H1 (cell line): ENCODE results near the gene SPTBN5. TPM values are rescaled to one million over a fixed set of nuclear protein-coding genes. Genes with fewer than 3 reads are reported as not detected.

Experiments used
- CTCF ChIA-PET: fragments of 300-600 bp; sonication (Branson Sonifier 250); formaldehyde crosslinking; loops from one replicate; lab custom pipeline; 2021; ENCODE audit not compliant: partially characterized antibody; lab: Charles Lee
- POLR2A ChIA-PET: fragments of 300-600 bp; sonication (Branson Sonifier 250); formaldehyde crosslinking; loops from one replicate; lab custom pipeline; 2021; ENCODE audit warnings: inconsistent platforms; ENCODE audit not compliant: partially characterized antibody; lab: Charles Lee
- DNase-seq, 2 experiments: peaks; one replicate each; pipeline versions ENCODE4 v3.0.0 to v3.0.0-alpha.2; 2010 to 2022; ENCODE audit warnings: low spot score in 2 of 2, low read depth in 1 of 2, mixed read lengths in 1 of 2
- FAIRE-seq: peaks from 2 replicates; lab custom pipeline; 2011; peaks lifted over from hg19 to GRCh38; lab: Jason Lieb, UNC
- H2AFZ ChIP-seq: 2 replicates; pipeline ENCODE4 v1.8.1; 2012; ENCODE audit warnings: low read length, inconsistent platforms
- H2AK5ac ChIP-seq: 2 replicates; pipeline ENCODE4 v1.6.1; 2013; ENCODE audit warnings: low read depth, low read length
- H2BK120ac ChIP-seq: replicated peaks from 2 replicates; pipeline ENCODE3; 2013; ENCODE audit warnings: low read depth, low read length, inconsistent platforms
- H2BK12ac ChIP-seq: 2 replicates; pipeline ENCODE4 v1.6.1; 2013; ENCODE audit warnings: low read depth, low read length
- H2BK15ac ChIP-seq: 2 replicates; pipeline ENCODE4 v1.6.1; 2013; ENCODE audit warnings: low read length
- H2BK20ac ChIP-seq: 2 replicates; pipeline ENCODE4 v1.6.1; 2013; ENCODE audit warnings: low read length
- H2BK5ac ChIP-seq: 2 replicates; pipeline ENCODE4 v1.6.1; 2013; ENCODE audit warnings: low read depth, low read length
- H3K14ac ChIP-seq: 2 replicates; pipeline ENCODE4 v1.6.1; 2013; ENCODE audit warnings: inconsistent platforms; ENCODE audit not compliant: insufficient read length
- H3K18ac ChIP-seq: 2 replicates; pipeline ENCODE4 v1.6.1; 2013; ENCODE audit warnings: low read length; ENCODE audit errors: extremely low read depth
- H3K23ac ChIP-seq: 2 replicates; pipeline ENCODE4 v1.6.1; 2013; ENCODE audit warnings: inconsistent platforms; ENCODE audit not compliant: insufficient read length
- H3K23me2 ChIP-seq: 2 replicates; pipeline ENCODE4 v1.6.1; 2013; ENCODE audit warnings: low read depth, low read length
- H3K27ac ChIP-seq: 2 replicates; pipeline ENCODE4 v1.6.1; 2011; ENCODE audit warnings: low read depth, low read length, inconsistent platforms
- H3K27me3 ChIP-seq, 4 experiments: replicated peaks in 1 of 4; 1 replicate in 1 of 4; 2 replicates in 3 of 4; pipeline versions ENCODE4 v1.6.1 to v1.8.1; 2011 to 2013; ENCODE audit warnings: low read length in 3 of 4, mild to moderate bottlenecking in 3 of 4, inconsistent platforms in 2 of 4, mixed read lengths in 2 of 4, moderate library complexity in 1 of 4; ENCODE audit not compliant: control insufficient read depth in 3 of 4, insufficient read depth in 3 of 4; ENCODE audit errors: extremely low read depth in 1 of 4
- H3K36me3 ChIP-seq, 4 experiments: 2 replicates each; pipeline versions ENCODE4 v1.6.1 to v1.8.1; 2011 to 2013; ENCODE audit warnings: mild to moderate bottlenecking in 4 of 4, low read length in 3 of 4, moderate library complexity in 2 of 4, control low read depth in 1 of 4, inconsistent platforms in 1 of 4; ENCODE audit not compliant: insufficient read depth in 4 of 4, control insufficient read depth in 2 of 4
- H3K4ac ChIP-seq: replicated peaks from 2 replicates; pipeline ENCODE3; 2013; ENCODE audit warnings: low read length, low read depth, mixed read lengths, inconsistent platforms; ENCODE audit not compliant: insufficient read length
- H3K4me1 ChIP-seq, 4 experiments: replicated peaks in 1 of 4; 1 replicate in 1 of 4; 2 replicates in 3 of 4; pipeline versions ENCODE4 v1.6.1 to v1.8.1; 2011 to 2013; ENCODE audit warnings: low read length in 3 of 4, inconsistent platforms in 2 of 4, mixed read lengths in 1 of 4; ENCODE audit not compliant: insufficient read depth in 4 of 4, control insufficient read depth in 3 of 4
- H3K4me2 ChIP-seq, 2 experiments: 2 replicates each; pipeline versions ENCODE4 v1.6.1 to v1.8.1; 2011 to 2013; ENCODE audit warnings: low read depth in 2 of 2, low read length in 2 of 2, control low read depth in 1 of 2, inconsistent platforms in 1 of 2, mild to moderate bottlenecking in 1 of 2; ENCODE audit not compliant: insufficient read depth in 1 of 2
- H3K4me3 ChIP-seq, 4 experiments: fragments of 200-600, 300-600 bp in 1 of 4; sonication (generic), shearing (Covaris generic), sonication (Bioruptor Twin) in 1 of 4; 2 replicates each; pipeline versions ENCODE4 v1.5.1 to v1.8.1; 2011 to 2016; ENCODE audit warnings: low read length in 4 of 4, low read depth in 3 of 4, control low read depth in 2 of 4, inconsistent platforms in 2 of 4, mild to moderate bottlenecking in 2 of 4, mixed read lengths in 1 of 4, moderate library complexity in 1 of 4; ENCODE audit not compliant: insufficient read depth in 2 of 4; ENCODE audit errors: extremely low read depth in 1 of 4
- H3K56ac ChIP-seq: replicated peaks from 2 replicates; pipeline ENCODE3; 2013; ENCODE audit warnings: low read depth, mild to moderate bottlenecking, mixed read lengths, low read length, inconsistent platforms; ENCODE audit not compliant: insufficient read length
- H3K79me1 ChIP-seq: 2 replicates; pipeline ENCODE4 v1.6.1; 2013; ENCODE audit warnings: low read depth, low read length, control low read depth
- H3K79me2 ChIP-seq, 2 experiments: 2 replicates each; pipeline versions ENCODE4 v1.6.1 to v1.8.1; 2012 to 2013; ENCODE audit warnings: low read length in 2 of 2, mild to moderate bottlenecking in 2 of 2, inconsistent platforms in 1 of 2; ENCODE audit not compliant: insufficient read depth in 2 of 2, control insufficient read depth in 1 of 2
- H3K9ac ChIP-seq, 4 experiments: replicated peaks in 1 of 4; 1 replicate in 1 of 4; 2 replicates in 3 of 4; pipeline versions ENCODE4 v1.6.1 to v1.8.1; 2011 to 2013; ENCODE audit warnings: low read depth in 3 of 4, low read length in 3 of 4, control low read depth in 2 of 4, mild to moderate bottlenecking in 2 of 4, moderate library complexity in 2 of 4, inconsistent platforms in 1 of 4; ENCODE audit errors: extremely low read depth in 1 of 4
- H3K9me3 ChIP-seq, 2 experiments: 2 replicates each; pipeline versions ENCODE4 v1.6.1 to v1.8.1; 2012 to 2013; ENCODE audit warnings: mild to moderate bottlenecking in 2 of 2, moderate library complexity in 2 of 2, control low read depth in 1 of 2, inconsistent platforms in 1 of 2, low read depth in 1 of 2, low read length in 1 of 2, mixed read lengths in 1 of 2; ENCODE audit not compliant: insufficient read depth in 2 of 2
- H4K20me1 ChIP-seq, 2 experiments: replicated peaks in 1 of 2; 2 replicates each; pipeline versions ENCODE3 to v1.8.1; 2011 to 2013; ENCODE audit warnings: inconsistent platforms in 2 of 2, low read length in 2 of 2, mild to moderate bottlenecking in 1 of 2; ENCODE audit not compliant: insufficient read depth in 2 of 2, control insufficient read depth in 1 of 2
- H4K5ac ChIP-seq: 2 replicates; pipeline ENCODE4 v1.6.1; 2013; ENCODE audit warnings: low read length, low read depth, mixed read lengths, inconsistent platforms; ENCODE audit not compliant: insufficient read length
- H4K8ac ChIP-seq: 2 replicates; pipeline ENCODE4 v1.8.0; 2013; ENCODE audit warnings: mild to moderate bottlenecking, moderate library complexity, low read length, inconsistent platforms; ENCODE audit not compliant: insufficient read depth; ENCODE audit errors: extremely low read depth
- H4K91ac ChIP-seq: replicated peaks from 2 replicates; pipeline ENCODE3; 2013; ENCODE audit warnings: low read length, mixed read lengths, inconsistent platforms; ENCODE audit not compliant: insufficient read length
- BCL11A ChIP-seq, 2 experiments: IDR thresholded peaks; one replicate each; pipeline ENCODE4 v1.6.1; 2011; ENCODE audit warnings: low read depth in 2 of 2, low read length in 2 of 2, mild to moderate bottlenecking in 2 of 2
- CREB1 ChIP-seq: IDR thresholded peaks from 2 replicates; pipeline ENCODE4 v1.6.1; 2012; ENCODE audit warnings: inconsistent platforms
- KDM5A ChIP-seq: fragments of 200-600 bp; IDR thresholded peaks from 2 replicates; pipeline ENCODE4 v1.7.1; 2012; ENCODE audit warnings: mild to moderate bottlenecking, low read length, inconsistent platforms, mixed read lengths
- RFX5 ChIP-seq: IDR thresholded peaks from 2 replicates; pipeline ENCODE4 v1.6.1; 2011; ENCODE audit warnings: low read depth, low read length, improper control_type of control experiment, borderline replicate concordance
- TCF12 ChIP-seq: IDR thresholded peaks from 2 replicates; pipeline ENCODE4 v1.6.1; 2011; ENCODE audit warnings: low read depth, mild to moderate bottlenecking, low read length
- WGBS, 2 experiments: shearing (Covaris generic) in 1 of 2; methylation state at CpG; one replicate each; pipeline versions ENCODE4 v1.1.6 to v1.1.7; 2013 to 2015; ENCODE audit warnings: low lambda C conversion rate in 2 of 2, mixed read lengths in 2 of 2, inconsistent platforms in 1 of 2, low coverage in 1 of 2, missing lambda C conversion rate in 1 of 2; ENCODE audit not compliant: insufficient replicate concordance in 2 of 2, insufficient coverage in 1 of 2, insufficient read length in 1 of 2; ENCODE audit errors: extremely low coverage in 1 of 2, missing lambda C conversion rate in 1 of 2; 5-methylcytosine and 5-hydroxymethylcytosine counted together
- polyA plus RNA-seq, 7 experiments: library from polyadenylated mRNA; depleted of rRNA in 3 of 7; stranded (reverse) in 5 of 7; unstranded in 2 of 7; fragments of >200 nt in 5 of 7; fragments of 200-250 nt in 2 of 7; gene quantifications; 1 replicate in 5 of 7; 2 replicates in 1 of 7; 4 replicates in 1 of 7; pipeline versions ENCODE4 v1.2.1 to v1.2.3, GENCODE V29; 2011 to 2013; ENCODE audit warnings: missing spikeins in 2 of 7, mixed read lengths in 2 of 7
- total RNA-seq: library from RNA; stranded (reverse); fragmentation: NEBNext Ultra II Directional; extraction: Animal tissue kit (Norgen Biotek cat#: 25700); gene quantifications from 2 replicates; pipeline ENCODE4 v1.2.1, GENCODE V29; 2021

Gene SPTBN5
- total and polyA plus RNA-seq, 2 of the 8 experiments (the other 6 are each of a cell fraction or from before 2014, with no cell fraction given) = 0.32 to 0.84 TPM

DNA sequence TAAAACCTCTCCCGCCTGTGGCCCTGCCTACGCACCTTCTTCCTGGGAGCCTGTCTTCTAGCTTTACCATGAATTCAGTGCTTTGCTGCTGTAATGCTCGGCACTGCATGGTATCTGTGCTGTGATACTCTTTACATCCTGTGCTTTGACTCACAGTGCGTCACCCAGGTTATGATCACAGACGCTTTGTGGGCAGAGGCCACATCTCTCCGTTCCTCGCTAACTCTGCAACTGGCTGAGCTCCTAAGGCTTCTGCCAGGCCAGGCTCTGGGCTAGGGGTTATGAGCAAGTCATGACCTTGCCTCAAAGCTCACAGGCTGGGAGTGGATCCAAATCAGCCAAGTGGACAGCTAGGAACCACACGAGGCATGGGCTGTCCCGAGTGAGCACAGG lies 23.2 kb downstream of the SPTBN5 start:
- Histone ChIP-seq H3K56ac (no peak overlapping the region), H3K4me2 (no peak overlapping the region), H4K5ac (no peak overlapping the region), H3K9me3 (no peaks in the 10 kb centered on the region), H2BK12ac (no peak overlapping the region), H3K27ac (no peak overlapping the region), H2BK20ac (no peak overlapping the region), H3K18ac (no peak overlapping the region), H2BK120ac (no peak overlapping the region), H3K79me1 (no peaks in the 10 kb centered on the region), H3K23ac (no peak overlapping the region), H3K4me1 (peaks cover 0 to 3% (median 0%) of the 10 kb centered on the region in 4 experiments; a peak in 1 of 7 replicates), H3K14ac (no peak overlapping the region), H2BK15ac (no peak overlapping the region), H3K4ac (no peak overlapping the region), H2BK5ac (no peak overlapping the region), H4K91ac (no peak overlapping the region), H3K9ac (no peak overlapping the region), H3K23me2 (no peaks in the 10 kb centered on the region), H2AK5ac (no peak overlapping the region), H3K79me2 (no peaks in the 10 kb centered on the region), H3K36me3 (no peaks in the 10 kb centered on the region), H3K4me3 (no peak overlapping the region), H4K8ac (no peak overlapping the region), H4K20me1 (peaks cover 0 to 2% of the 10 kb centered on the region in 2 experiments), H3K27me3 (no peaks in the 10 kb centered on the region), H2AFZ (no peak overlapping the region)
- ChIA-PET CTCF (interaction anchor here (0.6 to 2.7 kb wide), 10 partner anchors 10 to 132 kb away, joined by 3 to 8 read pairs (median 5); partner anchors contain the start of gene MAPKBP1), POLR2A (interaction anchor here (1.2 to 2.2 kb wide), 2 partner anchors 18 to 21 kb away, joined by 3 to 4 read pairs; no protein-coding TSS in a partner anchor)
- DNase-seq (no peak), FAIRE-seq (no peak)
- TF ChIP-seq BCL11A (IDR thresholded peaks at IDR 0.05; ENCODE audit: low read depth in 2 of 2, low read length in 2 of 2) (no peak), TCF12 (no peak), CREB1 (no peak), RFX5 (no peak), KDM5A (no peak)
- whole genome bisulfite sequencing, 2 experiments = 89% methylated on average over 9 of the region's 9 CpGs; no CpG with 5 or more reads in 1 of the 2 experiments
